ENCODE data around the gene STAM2. TPM values are rescaled to one million over a fixed set of nuclear protein-coding genes. Genes with fewer than 3 reads are reported as not detected.

STAM2 gene
- total RNA-seq, 1 donor from 2014 or later, result 35.3 TPM

DNA sequence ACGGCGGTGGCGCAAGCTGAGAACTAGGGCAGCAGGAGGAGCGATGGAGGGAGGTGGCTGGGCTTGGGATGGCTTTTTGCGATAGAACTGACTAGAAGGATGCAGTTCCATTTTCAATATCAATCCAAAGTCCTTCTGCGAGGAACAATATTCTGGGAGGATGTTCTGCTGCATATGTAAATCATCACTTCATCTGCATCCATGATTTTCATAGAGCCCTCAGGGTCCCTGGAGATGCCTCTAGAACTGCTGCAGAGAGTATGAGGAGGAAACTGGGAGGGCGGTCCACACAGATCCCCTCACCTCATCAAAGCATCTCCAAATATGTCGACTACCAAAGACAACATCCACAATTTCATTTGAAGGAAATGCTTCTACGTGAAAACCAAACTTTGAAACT lies 97.5 kb downstream of the STAM2 start:
- Mint-ChIP-seq H3K27ac (ENCODE audit: unreplicated experiment) (no peak overlapping the region), H3K4me3 (ENCODE audit: unreplicated experiment) (no peak overlapping the region), H3K36me3 (ENCODE audit: low read depth, unreplicated experiment) (no peaks in the 10 kb centered on the region), H3K9me3 (ENCODE audit: unreplicated experiment) (peaks cover 8% of the 10 kb centered on the region), H3K27me3 (ENCODE audit: low read depth, unreplicated experiment) (peaks cover 11% of the 10 kb centered on the region), H3K4me1 (ENCODE audit: low read depth, unreplicated experiment) (no peaks in the 10 kb centered on the region)
- no peaks in the 10 kb centered on the region for H3K9me3 ChIP-seq (ENCODE audit: insufficient read depth, low read depth, low read length)
- DNase-seq (ENCODE audit: low read depth), result no peak
- FAIRE-seq, result no peak
- no peak overlapping the region for H2AFZ ChIP-seq (ENCODE audit: low read depth, low read length)
- no peak overlapping the region for H3K4me3 ChIP-seq (ENCODE audit: insufficient read depth, low read depth, low read length)
- TF ChIP-seq, protein P1, sequence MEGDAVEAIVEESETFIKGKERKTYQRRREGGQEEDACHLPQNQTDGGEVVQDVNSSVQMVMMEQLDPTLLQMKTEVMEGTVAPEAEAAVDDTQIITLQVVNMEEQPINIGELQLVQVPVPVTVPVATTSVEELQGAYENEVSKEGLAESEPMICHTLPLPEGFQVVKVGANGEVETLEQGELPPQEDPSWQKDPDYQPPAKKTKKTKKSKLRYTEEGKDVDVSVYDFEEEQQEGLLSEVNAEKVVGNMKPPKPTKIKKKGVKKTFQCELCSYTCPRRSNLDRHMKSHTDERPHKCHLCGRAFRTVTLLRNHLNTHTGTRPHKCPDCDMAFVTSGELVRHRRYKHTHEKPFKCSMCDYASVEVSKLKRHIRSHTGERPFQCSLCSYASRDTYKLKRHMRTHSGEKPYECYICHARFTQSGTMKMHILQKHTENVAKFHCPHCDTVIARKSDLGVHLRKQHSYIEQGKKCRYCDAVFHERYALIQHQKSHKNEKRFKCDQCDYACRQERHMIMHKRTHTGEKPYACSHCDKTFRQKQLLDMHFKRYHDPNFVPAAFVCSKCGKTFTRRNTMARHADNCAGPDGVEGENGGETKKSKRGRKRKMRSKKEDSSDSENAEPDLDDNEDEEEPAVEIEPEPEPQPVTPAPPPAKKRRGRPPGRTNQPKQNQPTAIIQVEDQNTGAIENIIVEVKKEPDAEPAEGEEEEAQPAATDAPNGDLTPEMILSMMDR (IDR thresholded peaks at IDR 0.05; ENCODE audit: insufficient read depth, low read depth, low read length), result no peak
- TF ChIP-seq EZH2 (IDR thresholded peaks at IDR 0.05; ENCODE audit: insufficient read depth, low read length), result no peak
- no peaks in the 10 kb centered on the region for H3K4me1 ChIP-seq (ENCODE audit: insufficient read depth, low read length)
- H3K27ac ChIP-seq (ENCODE audit: low read depth, low read length), result no peak overlapping the region
- H3K9ac ChIP-seq (ENCODE audit: low read length), result no peak overlapping the region
- no peaks in the 10 kb centered on the region for H3K36me3 ChIP-seq (ENCODE audit: insufficient read depth, low read length)
- H3K27me3 ChIP-seq (ENCODE audit: insufficient read depth, low read length), result peaks cover 2% of the 10 kb centered on the region
- no peaks in the 10 kb centered on the region for H3K79me2 ChIP-seq (ENCODE audit: insufficient read depth, low read length)
- no peaks in the 10 kb centered on the region for H4K20me1 ChIP-seq (ENCODE audit: insufficient read depth, low read length)
- H3K4me2 ChIP-seq (ENCODE audit: low read length), result no peak overlapping the region

DNA sequence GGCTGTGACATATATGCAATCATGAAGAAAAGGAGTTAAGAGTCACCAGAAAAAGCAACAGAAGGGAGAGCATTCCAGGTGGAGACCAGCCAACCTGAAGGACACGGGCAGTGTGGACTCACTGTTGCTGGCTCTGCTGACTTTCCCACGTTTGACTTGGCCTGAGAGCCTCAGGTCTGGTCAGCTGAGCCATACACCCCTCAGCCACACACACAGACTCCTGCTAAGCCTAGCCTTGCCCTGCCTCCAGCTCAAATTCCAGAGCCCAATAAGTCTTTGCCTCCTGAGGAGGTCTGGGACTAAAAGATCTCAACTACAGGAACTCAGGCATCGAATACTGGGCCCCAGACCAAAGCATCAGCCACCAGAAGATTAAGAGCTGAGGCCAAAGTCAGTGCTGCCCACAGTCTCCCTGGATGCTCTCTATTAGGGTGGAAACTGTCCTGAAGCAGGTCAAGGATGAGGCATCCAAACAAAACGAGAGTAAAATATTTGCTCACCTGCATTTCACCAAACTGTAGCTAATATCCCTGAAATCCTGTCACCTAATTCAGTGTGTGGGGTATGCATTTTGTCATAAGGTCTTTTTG lies 100.0 kb downstream of the STAM2 start:
- H3K9ac ChIP-seq (ENCODE audit: low read length), result no peak overlapping the region
- no peaks in the 10 kb centered on the region for H3K36me3 ChIP-seq (ENCODE audit: insufficient read depth, low read length)
- Mint-ChIP-seq H3K27ac (ENCODE audit: unreplicated experiment) (no peak overlapping the region), H3K4me3 (ENCODE audit: unreplicated experiment) (no peak overlapping the region), H3K36me3 (ENCODE audit: low read depth, unreplicated experiment) (no peaks in the 10 kb centered on the region), H3K9me3 (ENCODE audit: unreplicated experiment) (peaks cover 7% of the 10 kb centered on the region), H3K27me3 (ENCODE audit: low read depth, unreplicated experiment) (peaks cover 6% of the 10 kb centered on the region), H3K4me1 (ENCODE audit: low read depth, unreplicated experiment) (no peaks in the 10 kb centered on the region)
- no peak overlapping the region for H2AFZ ChIP-seq (ENCODE audit: low read depth, low read length)
- H3K27me3 ChIP-seq (ENCODE audit: insufficient read depth, low read length), result no peaks in the 10 kb centered on the region
- no peaks in the 10 kb centered on the region for H3K79me2 ChIP-seq (ENCODE audit: insufficient read depth, low read length)
- no peaks in the 10 kb centered on the region for H3K4me1 ChIP-seq (ENCODE audit: insufficient read depth, low read length)
- H3K4me3 ChIP-seq (ENCODE audit: insufficient read depth, low read depth, low read length), result no peak overlapping the region
- H3K9me3 ChIP-seq (ENCODE audit: insufficient read depth, low read depth, low read length), result no peaks in the 10 kb centered on the region
- no peak overlapping the region for H3K27ac ChIP-seq (ENCODE audit: low read depth, low read length)
- TF ChIP-seq, protein P1 (IDR thresholded peaks at IDR 0.05; ENCODE audit: insufficient read depth, low read depth, low read length), result no peak
- TF ChIP-seq EZH2 (IDR thresholded peaks at IDR 0.05; ENCODE audit: insufficient read depth, low read length), result no peak
- H4K20me1 ChIP-seq (ENCODE audit: insufficient read depth, low read length), result no peaks in the 10 kb centered on the region
- FAIRE-seq, result no peak
- no peak for DNase-seq (ENCODE audit: low read depth)
- no peak overlapping the region for H3K4me2 ChIP-seq (ENCODE audit: low read length)

DNA sequence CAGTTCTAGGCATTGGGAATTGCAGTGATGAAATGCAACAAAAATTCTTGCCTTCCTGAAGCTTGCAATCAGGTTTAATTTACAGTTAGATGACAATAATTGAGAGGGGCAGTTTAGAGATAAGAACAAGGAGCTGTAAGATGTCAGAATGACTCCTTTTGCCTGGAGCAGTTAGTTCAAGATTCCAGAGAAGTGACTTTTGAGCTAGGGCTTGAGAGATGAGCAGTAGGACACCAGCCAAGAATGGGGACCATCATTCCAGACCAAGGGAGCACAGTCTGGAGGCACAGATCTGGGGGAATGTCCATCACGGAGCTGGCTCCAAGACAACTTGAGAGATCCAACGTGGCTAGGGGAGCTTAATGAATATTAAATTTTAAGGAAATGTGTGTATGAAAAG lies 103.6 kb downstream of the STAM2 start:
- Histone ChIP-seq H2AFZ (ENCODE audit: low read depth, low read length) (no peak overlapping the region), H3K4me3 (ENCODE audit: insufficient read depth, low read depth, low read length) (no peak overlapping the region), H3K4me2 (ENCODE audit: low read length) (no peak overlapping the region), H3K4me1 (ENCODE audit: insufficient read depth, low read length) (no peaks in the 10 kb centered on the region), H3K36me3 (ENCODE audit: insufficient read depth, low read length) (no peaks in the 10 kb centered on the region), H3K9me3 (ENCODE audit: insufficient read depth, low read depth, low read length) (no peaks in the 10 kb centered on the region), H3K9ac (ENCODE audit: low read length) (no peak overlapping the region), H3K79me2 (ENCODE audit: insufficient read depth, low read length) (no peaks in the 10 kb centered on the region), H3K27ac (ENCODE audit: low read depth, low read length) (no peak overlapping the region), H4K20me1 (ENCODE audit: insufficient read depth, low read length) (no peaks in the 10 kb centered on the region), H3K27me3 (ENCODE audit: insufficient read depth, low read length) (no peaks in the 10 kb centered on the region)
- FAIRE-seq, result no peak
- H3K4me1 Mint-ChIP-seq (ENCODE audit: low read depth, unreplicated experiment), result peaks cover 4% of the 10 kb centered on the region
- peaks cover 2% of the 10 kb centered on the region for H3K27me3 Mint-ChIP-seq (ENCODE audit: low read depth, unreplicated experiment)
- no peaks in the 10 kb centered on the region for H3K9me3 Mint-ChIP-seq (ENCODE audit: unreplicated experiment)
- H3K36me3 Mint-ChIP-seq (ENCODE audit: low read depth, unreplicated experiment), result no peaks in the 10 kb centered on the region
- TF ChIP-seq, protein P1 (IDR thresholded peaks at IDR 0.05; ENCODE audit: insufficient read depth, low read depth, low read length), result no peak
- TF ChIP-seq EZH2 (IDR thresholded peaks at IDR 0.05; ENCODE audit: insufficient read depth, low read length), result no peak
- H3K27ac Mint-ChIP-seq (ENCODE audit: unreplicated experiment), result no peak overlapping the region
- H3K4me3 Mint-ChIP-seq (ENCODE audit: unreplicated experiment), result no peak overlapping the region
- no peak for DNase-seq (ENCODE audit: low read depth)

Measured in astrocyte (in vitro differentiated cells and primary cell).